Endometrium (tissue), 2 donors: ENCODE results near the gene SELENOT.
"Not testable (repeated sequence)": the region's sequence is repeated elsewhere in the genome, so short reads cannot be mapped to it uniquely, and the experiment has no call there.

Experiments used
- FAIRE-seq: peaks from 2 replicates; lab custom pipeline; 2012; peaks lifted over from hg19 to GRCh38; lab: Jason Lieb, UNC
- donor health status: control.
- donor health status: control.

The SELENOT gene

GRCh38 chr3:150603153-150603979, at the start of gene SELENOT:
Gene SELENOT, plus strand, starts transcription at chr3:150603321. Its CDS starts 42 bp downstream, at chr3:150603363.
- no peak for FAIRE-seq

- FAIRE-seq, result no peak
Observed at GRCh38 chr3:150555859-150556436, 47.2 kb upstream of the SELENOT start.

GRCh38 chr3:150556792-150557191, 46.3 kb upstream of the SELENOT start:
- no peak for FAIRE-seq

GRCh38 chr3:150557725-150558124, 45.4 kb upstream of the SELENOT start:
- FAIRE-seq, result no peak

- peak; percentile 23 for FAIRE-seq
Observed at GRCh38 chr3:150564243-150564642, 38.9 kb upstream of the SELENOT start.

- FAIRE-seq, result no peak
Observed at GRCh38 chr3:150567328-150567727, 35.8 kb upstream of the SELENOT start.

- no peak for FAIRE-seq
Observed at GRCh38 chr3:150577855-150578254, 25.3 kb upstream of the SELENOT start.

- no peak for FAIRE-seq
Observed at GRCh38 chr3:150581174-150581573, 21.9 kb upstream of the SELENOT start.

- FAIRE-seq, result no peak
Observed at GRCh38 chr3:150582620-150583019, 20.5 kb upstream of the SELENOT start.

- no peak for FAIRE-seq
Observed at GRCh38 chr3:150583028-150583427, 20.1 kb upstream of the SELENOT start.

GRCh38 chr3:150588027-150588830, 14.9 kb upstream of the SELENOT start:
- no peak for FAIRE-seq

- no peak for FAIRE-seq
Observed at GRCh38 chr3:150589759-150590158, 13.4 kb upstream of the SELENOT start.

- FAIRE-seq, result no peak
Observed at GRCh38 chr3:150594150-150594549, 9.0 kb upstream of the SELENOT start.

- no peak for FAIRE-seq
Observed at GRCh38 chr3:150597646-150598045, 5.5 kb upstream of the SELENOT start.

GRCh38 chr3:150599611-150600297, 3.4 kb upstream of the SELENOT start:
- FAIRE-seq, result no peak

GRCh38 chr3:150600647-150601530, 2.2 kb upstream of the SELENOT start:
- not testable (repeated sequence) for FAIRE-seq

- no peak for FAIRE-seq
Observed at GRCh38 chr3:150602426-150603152, 532 bp upstream of the SELENOT start.

- no peak for FAIRE-seq
Observed at GRCh38 chr3:150603980-150604319, 829 bp downstream of the SELENOT start.

GRCh38 chr3:150605998-150606641, 3.0 kb downstream of the SELENOT start:
- no peak for FAIRE-seq
